HepG2 (cell line): ENCODE measurements around the gene LRRFIP2. TPM values are rescaled to one million over a fixed set of nuclear protein-coding genes. Genes with fewer than 3 reads are reported as not detected.

ENCODE experiments used
- CHCHD3 ChIP-seq: sonication (generic); formaldehyde crosslinking; IDR thresholded peaks from 2 replicates; pipeline ENCODE4 v1.8.0; 2022; ENCODE audit warnings: mild to moderate bottlenecking, missing genetic modification reagents, moderate library complexity
- HNF4A ChIP-seq: sonication (generic); formaldehyde crosslinking; IDR thresholded peaks from 2 replicates; pipeline ENCODE4 v1.4.0; 2020; ENCODE audit warnings: missing genetic modification reagents
- JUND ChIP-seq: sonication (generic); formaldehyde crosslinking; IDR thresholded peaks from 2 replicates; pipeline ENCODE4 v1.8.0; 2022; ENCODE audit warnings: mild to moderate bottlenecking, missing genetic modification reagents
- NR2C2 ChIP-seq: sonication (generic); formaldehyde crosslinking; IDR thresholded peaks from 2 replicates; pipeline ENCODE4 v1.4.0; 2020; ENCODE audit warnings: missing genetic modification reagents, mild to moderate bottlenecking, moderate library complexity, borderline replicate concordance
- TCF7L2 ChIP-seq: IDR thresholded peaks from 2 replicates; pipeline ENCODE4 v1.6.1; 2011; ENCODE audit warnings: mild to moderate bottlenecking, low read depth, low read length, moderate library complexity
- TOE1 ChIP-seq: sonication (generic); formaldehyde crosslinking; IDR thresholded peaks from 2 replicates; pipeline ENCODE4 v1.4.0; 2020; ENCODE audit warnings: mild to moderate bottlenecking, missing genetic modification reagents
- ZNF251 ChIP-seq: sonication (generic); formaldehyde crosslinking; IDR thresholded peaks from 2 replicates; pipeline ENCODE4 v1.9.0; 2021; ENCODE audit warnings: mild to moderate bottlenecking, missing genetic modification reagents
- ZNF331 ChIP-seq: sonication (generic); formaldehyde crosslinking; IDR thresholded peaks from 2 replicates; pipeline ENCODE4 v1.4.0; 2020; ENCODE audit warnings: missing genetic modification reagents
- ZNF766 ChIP-seq: sonication (generic); formaldehyde crosslinking; IDR thresholded peaks from 2 replicates; pipeline ENCODE4 v1.5.0; 2020; ENCODE audit warnings: missing genetic modification reagents, borderline replicate concordance
- ZNF850 ChIP-seq: sonication (generic); formaldehyde crosslinking; conservative IDR thresholded peaks from 2 replicates; pipeline ENCODE4 v1.9.0; 2021; ENCODE audit warnings: mild to moderate bottlenecking, missing genetic modification reagents
- polyA plus RNA-seq, 8 experiments: library from polyadenylated mRNA; depleted of rRNA in 3 of 8; stranded (reverse) in 7 of 8; unstranded in 1 of 8; fragments of >200 nt; fragmentation: Illumina TruSeq in 4 of 8; extraction: Trizol in 4 of 8; gene quantifications; 2 replicates each; pipeline versions ENCODE4 v1.2.1 to v1.2.3, GENCODE V29; 2011 to 2016; ENCODE audit warnings: low read depth in 4 of 8, missing spikeins in 1 of 8, mixed read lengths in 1 of 8; ENCODE audit not compliant: insufficient read depth in 1 of 8
- total RNA-seq, 5 experiments: library from RNA; depleted of rRNA; stranded (reverse); fragments of >200 nt; fragmentation: Illumina TruSeq; extraction: Trizol; gene quantifications; 2 replicates each; pipeline ENCODE4 v1.2.3, GENCODE V29; 2016; ENCODE audit warnings: low read depth in 1 of 5
- TF ChIP-seq, protein P1 (sequence below): sonication (generic); formaldehyde crosslinking; IDR thresholded peaks from 2 replicates; pipeline ENCODE4 v1.5.1; 2020; ENCODE audit warnings: missing genetic modification reagents, mild to moderate bottlenecking, borderline replicate concordance
- TF ChIP-seq, protein P2 (sequence below): sonication (generic); formaldehyde crosslinking; IDR thresholded peaks from 2 replicates; pipeline ENCODE4 v1.4.0; 2020; ENCODE audit warnings: missing genetic modification reagents, mild to moderate bottlenecking, borderline replicate concordance
- TF ChIP-seq, protein P3 (sequence below): IDR thresholded peaks from 2 replicates; pipeline ENCODE4 v1.6.1; 2016; ENCODE audit warnings: low read depth
- TF ChIP-seq, protein P4 (sequence below): sonication (generic); formaldehyde crosslinking; IDR thresholded peaks from 2 replicates; pipeline ENCODE4 v1.4.0; 2020; ENCODE audit warnings: missing genetic modification reagents; ENCODE audit errors: not compliant biosample characterization

Gene LRRFIP2
- total and polyA plus RNA-seq, 2 of the 13 experiments (the other 11 are each of a cell fraction or from before 2014, with no cell fraction given), result 13.5 to 32.2 TPM

DNA sequence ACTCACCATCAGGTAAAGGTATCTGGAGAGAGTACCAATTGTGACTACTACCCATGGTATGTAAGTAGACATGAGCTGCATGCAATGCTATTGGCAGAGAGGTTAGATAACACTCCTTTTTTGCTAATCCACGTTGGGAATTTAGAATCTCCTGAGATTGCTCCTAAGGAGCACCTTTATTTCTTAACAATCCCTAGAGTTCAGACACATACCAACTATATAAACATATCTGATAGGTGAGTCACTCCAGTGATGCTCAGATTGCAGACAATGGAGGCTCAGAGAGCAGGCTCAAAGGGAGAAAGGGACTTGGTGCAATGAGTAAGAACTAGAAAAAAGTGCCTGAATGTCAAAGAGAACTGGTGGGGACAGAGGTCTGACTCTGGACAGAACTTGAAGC lies 47.0 kb upstream of the LRRFIP2 start (continued):
- TF ChIP-seq, protein P1, sequence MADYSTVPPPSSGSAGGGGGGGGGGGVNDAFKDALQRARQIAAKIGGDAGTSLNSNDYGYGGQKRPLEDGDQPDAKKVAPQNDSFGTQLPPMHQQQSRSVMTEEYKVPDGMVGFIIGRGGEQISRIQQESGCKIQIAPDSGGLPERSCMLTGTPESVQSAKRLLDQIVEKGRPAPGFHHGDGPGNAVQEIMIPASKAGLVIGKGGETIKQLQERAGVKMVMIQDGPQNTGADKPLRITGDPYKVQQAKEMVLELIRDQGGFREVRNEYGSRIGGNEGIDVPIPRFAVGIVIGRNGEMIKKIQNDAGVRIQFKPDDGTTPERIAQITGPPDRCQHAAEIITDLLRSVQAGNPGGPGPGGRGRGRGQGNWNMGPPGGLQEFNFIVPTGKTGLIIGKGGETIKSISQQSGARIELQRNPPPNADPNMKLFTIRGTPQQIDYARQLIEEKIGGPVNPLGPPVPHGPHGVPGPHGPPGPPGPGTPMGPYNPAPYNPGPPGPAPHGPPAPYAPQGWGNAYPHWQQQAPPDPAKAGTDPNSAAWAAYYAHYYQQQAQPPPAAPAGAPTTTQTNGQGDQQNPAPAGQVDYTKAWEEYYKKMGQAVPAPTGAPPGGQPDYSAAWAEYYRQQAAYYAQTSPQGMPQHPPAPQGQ (CRISPR knock-in tag), result no peak
- TF ChIP-seq TCF7L2 (no peak), ZNF766 (CRISPR knock-in tag) (no peak), TOE1 (no peak), JUND (CRISPR knock-in tag) (peak; percentile 80), CHCHD3 (CRISPR knock-in tag) (no peak), HNF4A (CRISPR knock-in tag) (no peak), ZNF331 (CRISPR knock-in tag) (no peak), ZNF850 (CRISPR knock-in tag) (no peak), NR2C2 (CRISPR knock-in tag) (no peak), ZNF251 (CRISPR knock-in tag) (no peak)
- TF ChIP-seq, protein P2, sequence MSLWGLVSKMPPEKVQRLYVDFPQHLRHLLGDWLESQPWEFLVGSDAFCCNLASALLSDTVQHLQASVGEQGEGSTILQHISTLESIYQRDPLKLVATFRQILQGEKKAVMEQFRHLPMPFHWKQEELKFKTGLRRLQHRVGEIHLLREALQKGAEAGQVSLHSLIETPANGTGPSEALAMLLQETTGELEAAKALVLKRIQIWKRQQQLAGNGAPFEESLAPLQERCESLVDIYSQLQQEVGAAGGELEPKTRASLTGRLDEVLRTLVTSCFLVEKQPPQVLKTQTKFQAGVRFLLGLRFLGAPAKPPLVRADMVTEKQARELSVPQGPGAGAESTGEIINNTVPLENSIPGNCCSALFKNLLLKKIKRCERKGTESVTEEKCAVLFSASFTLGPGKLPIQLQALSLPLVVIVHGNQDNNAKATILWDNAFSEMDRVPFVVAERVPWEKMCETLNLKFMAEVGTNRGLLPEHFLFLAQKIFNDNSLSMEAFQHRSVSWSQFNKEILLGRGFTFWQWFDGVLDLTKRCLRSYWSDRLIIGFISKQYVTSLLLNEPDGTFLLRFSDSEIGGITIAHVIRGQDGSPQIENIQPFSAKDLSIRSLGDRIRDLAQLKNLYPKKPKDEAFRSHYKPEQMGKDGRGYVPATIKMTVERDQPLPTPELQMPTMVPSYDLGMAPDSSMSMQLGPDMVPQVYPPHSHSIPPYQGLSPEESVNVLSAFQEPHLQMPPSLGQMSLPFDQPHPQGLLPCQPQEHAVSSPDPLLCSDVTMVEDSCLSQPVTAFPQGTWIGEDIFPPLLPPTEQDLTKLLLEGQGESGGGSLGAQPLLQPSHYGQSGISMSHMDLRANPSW, result no peak
- TF ChIP-seq, protein P3, sequence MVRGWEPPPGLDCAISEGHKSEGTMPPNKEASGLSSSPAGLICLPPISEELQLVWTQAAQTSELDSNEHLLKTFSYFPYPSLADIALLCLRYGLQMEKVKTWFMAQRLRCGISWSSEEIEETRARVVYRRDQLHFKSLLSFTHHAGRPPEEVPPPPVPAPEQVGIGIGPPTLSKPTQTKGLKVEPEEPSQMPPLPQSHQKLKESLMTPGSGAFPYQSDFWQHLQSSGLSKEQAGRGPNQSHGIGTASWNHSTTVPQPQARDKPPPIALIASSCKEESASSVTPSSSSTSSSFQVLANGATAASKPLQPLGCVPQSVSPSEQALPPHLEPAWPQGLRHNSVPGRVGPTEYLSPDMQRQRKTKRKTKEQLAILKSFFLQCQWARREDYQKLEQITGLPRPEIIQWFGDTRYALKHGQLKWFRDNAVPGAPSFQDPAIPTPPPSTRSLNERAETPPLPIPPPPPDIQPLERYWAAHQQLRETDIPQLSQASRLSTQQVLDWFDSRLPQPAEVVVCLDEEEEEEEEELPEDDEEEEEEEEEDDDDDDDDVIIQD (CRISPR knock-in tag), result no peak
- TF ChIP-seq, protein P4, sequence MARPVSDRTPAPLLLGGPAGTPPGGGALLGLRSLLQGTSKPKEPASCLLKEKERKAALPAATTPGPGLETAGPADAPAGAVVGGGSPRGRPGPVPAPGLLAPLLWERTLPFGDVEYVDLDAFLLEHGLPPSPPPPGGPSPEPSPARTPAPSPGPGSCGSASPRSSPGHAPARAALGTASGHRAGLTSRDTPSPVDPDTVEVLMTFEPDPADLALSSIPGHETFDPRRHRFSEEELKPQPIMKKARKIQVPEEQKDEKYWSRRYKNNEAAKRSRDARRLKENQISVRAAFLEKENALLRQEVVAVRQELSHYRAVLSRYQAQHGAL, result no peak
